Measurements from ENCODE around the gene EIF1AD. TPM values are rescaled to one million over a fixed set of nuclear protein-coding genes. Genes with fewer than 3 reads are reported as not detected.
A peak's percentile ranks its signal among the peaks of the same experiment; 100 is the strongest.

The EIF1AD gene
- total RNA-seq, 1 experiment from 2014 or later = 55.1 TPM

DNA sequence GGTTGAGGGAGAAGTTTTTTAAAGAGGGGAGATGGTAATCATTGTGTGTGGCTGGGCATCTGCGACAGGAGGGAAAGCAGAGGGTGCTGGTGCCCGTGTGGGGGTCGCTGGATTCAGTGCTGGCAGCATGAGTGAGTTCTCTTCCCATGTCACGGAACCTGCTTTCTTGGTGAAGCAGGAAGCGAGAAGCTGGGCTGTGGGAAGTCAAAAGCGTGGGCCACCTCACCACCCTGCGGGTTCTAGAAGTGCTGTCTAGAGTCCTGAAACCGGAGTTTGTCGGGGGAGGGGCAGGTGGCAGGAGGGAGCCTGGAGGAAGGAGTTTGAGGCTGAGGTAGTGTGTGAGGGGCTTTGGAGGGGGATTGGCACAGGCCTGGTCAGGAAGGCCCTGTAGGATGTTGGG lies 26.2 kb downstream of the EIF1AD start:
- DNase-seq = no peak
- CTCF ChIA-PET = interaction anchor here (1.9 kb wide), 1 partner anchor 85 kb away, joined by 4 read pairs; the partner anchor contains the start of gene CCDC85B
- BruUV-seq (replicated peaks) = no TSS peak
- TF ChIP-seq, protein P1, sequence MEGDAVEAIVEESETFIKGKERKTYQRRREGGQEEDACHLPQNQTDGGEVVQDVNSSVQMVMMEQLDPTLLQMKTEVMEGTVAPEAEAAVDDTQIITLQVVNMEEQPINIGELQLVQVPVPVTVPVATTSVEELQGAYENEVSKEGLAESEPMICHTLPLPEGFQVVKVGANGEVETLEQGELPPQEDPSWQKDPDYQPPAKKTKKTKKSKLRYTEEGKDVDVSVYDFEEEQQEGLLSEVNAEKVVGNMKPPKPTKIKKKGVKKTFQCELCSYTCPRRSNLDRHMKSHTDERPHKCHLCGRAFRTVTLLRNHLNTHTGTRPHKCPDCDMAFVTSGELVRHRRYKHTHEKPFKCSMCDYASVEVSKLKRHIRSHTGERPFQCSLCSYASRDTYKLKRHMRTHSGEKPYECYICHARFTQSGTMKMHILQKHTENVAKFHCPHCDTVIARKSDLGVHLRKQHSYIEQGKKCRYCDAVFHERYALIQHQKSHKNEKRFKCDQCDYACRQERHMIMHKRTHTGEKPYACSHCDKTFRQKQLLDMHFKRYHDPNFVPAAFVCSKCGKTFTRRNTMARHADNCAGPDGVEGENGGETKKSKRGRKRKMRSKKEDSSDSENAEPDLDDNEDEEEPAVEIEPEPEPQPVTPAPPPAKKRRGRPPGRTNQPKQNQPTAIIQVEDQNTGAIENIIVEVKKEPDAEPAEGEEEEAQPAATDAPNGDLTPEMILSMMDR (IDR thresholded peaks at IDR 0.05; ENCODE audit: unreplicated experiment) = no peak
- peaks cover 56% of the 10 kb centered on the region for H3K36me3 Mint-ChIP-seq (ENCODE audit: insufficient read depth, unreplicated experiment)
- no peak overlapping the region for H3K4me3 Mint-ChIP-seq (ENCODE audit: low read depth, unreplicated experiment)
- intact Hi-C loops (cut with micrococcal nuclease; ENCODE audit: unreplicated experiment) = no loop called here
- no peaks in the 10 kb centered on the region for H3K9me3 Mint-ChIP-seq (ENCODE audit: low read depth, unreplicated experiment)
- no peaks in the 10 kb centered on the region for H3K27me3 Mint-ChIP-seq (ENCODE audit: unreplicated experiment)
- peaks cover 8% of the 10 kb centered on the region for H3K4me1 Mint-ChIP-seq (ENCODE audit: low read depth, unreplicated experiment)
- peak overlapping the region; percentile 30 for H3K27ac Mint-ChIP-seq (ENCODE audit: unreplicated experiment)

GRCh38 chr11:65973439-65974110 lies 28.4 kb downstream of the EIF1AD start:
- Mint-ChIP-seq H3K36me3 (ENCODE audit: insufficient read depth, unreplicated experiment) (peaks cover 38% of the 10 kb centered on the region), H3K4me3 (ENCODE audit: low read depth, unreplicated experiment) (no peak overlapping the region), H3K9me3 (ENCODE audit: low read depth, unreplicated experiment) (no peaks in the 10 kb centered on the region), H3K27me3 (ENCODE audit: unreplicated experiment) (no peaks in the 10 kb centered on the region), H3K27ac (ENCODE audit: unreplicated experiment) (no peak overlapping the region), H3K4me1 (ENCODE audit: low read depth, unreplicated experiment) (peaks cover 8% of the 10 kb centered on the region)
- BruUV-seq (replicated peaks) = no TSS peak
- DNase-seq = no peak
- CTCF ChIA-PET = interaction anchor here (0.6 kb wide), 1 partner anchor 102 kb away, joined by 3 read pairs; no protein-coding TSS in a partner anchor
- TF ChIP-seq, protein P1 (IDR thresholded peaks at IDR 0.05; ENCODE audit: unreplicated experiment) = no peak
- intact Hi-C loops (cut with micrococcal nuclease; ENCODE audit: unreplicated experiment) = no loop called here

DNA sequence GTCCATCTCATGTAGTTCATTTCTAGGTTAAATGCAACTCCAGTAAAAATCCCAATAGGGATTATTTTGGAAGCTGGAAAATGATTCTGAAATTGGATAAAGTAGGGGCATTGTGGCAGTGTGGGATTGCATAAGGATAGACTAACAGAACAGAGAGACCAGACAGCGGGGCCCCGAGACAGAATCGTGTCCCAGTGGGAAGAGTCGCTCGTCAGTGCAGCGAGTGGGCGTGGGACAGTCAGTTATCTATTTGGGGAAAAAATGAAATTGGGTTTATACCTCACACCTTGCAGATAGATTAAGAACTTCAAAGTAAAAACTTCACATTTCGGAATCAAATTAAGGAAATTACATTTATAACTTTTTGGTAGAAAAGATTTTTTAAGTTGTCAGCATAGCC lies 29.8 kb downstream of the EIF1AD start:
- DNase-seq = no peak
- Mint-ChIP-seq H3K4me3 (ENCODE audit: low read depth, unreplicated experiment) (no peak overlapping the region), H3K4me1 (ENCODE audit: low read depth, unreplicated experiment) (peaks cover 8% of the 10 kb centered on the region), H3K36me3 (ENCODE audit: insufficient read depth, unreplicated experiment) (peaks cover 30% of the 10 kb centered on the region), H3K27ac (ENCODE audit: unreplicated experiment) (no peak overlapping the region), H3K27me3 (ENCODE audit: unreplicated experiment) (no peaks in the 10 kb centered on the region), H3K9me3 (ENCODE audit: low read depth, unreplicated experiment) (no peaks in the 10 kb centered on the region)
- no TSS peak for BruUV-seq (replicated peaks)
- CTCF ChIA-PET = interaction anchor here (0.6 kb wide), 1 partner anchor 1353 kb away, joined by 3 read pairs; no protein-coding TSS in a partner anchor
- TF ChIP-seq, protein P1 (IDR thresholded peaks at IDR 0.05; ENCODE audit: unreplicated experiment) = no peak
- intact Hi-C loops (cut with micrococcal nuclease; ENCODE audit: unreplicated experiment) = no loop called here

GRCh38 chr11:65968600-65969482 lies 33.1 kb downstream of the EIF1AD start:
- CTCF ChIA-PET = no interaction called here
- Mint-ChIP-seq H3K36me3 (ENCODE audit: insufficient read depth, unreplicated experiment) (peaks cover 50% of the 10 kb centered on the region), H3K4me3 (ENCODE audit: low read depth, unreplicated experiment) (no peak overlapping the region), H3K27me3 (ENCODE audit: unreplicated experiment) (no peaks in the 10 kb centered on the region), H3K9me3 (ENCODE audit: low read depth, unreplicated experiment) (no peaks in the 10 kb centered on the region), H3K4me1 (ENCODE audit: low read depth, unreplicated experiment) (peaks cover 8% of the 10 kb centered on the region), H3K27ac (ENCODE audit: unreplicated experiment) (no peak overlapping the region)
- BruUV-seq (replicated peaks) = no TSS peak
- no peak for DNase-seq
- intact Hi-C loops (cut with micrococcal nuclease; ENCODE audit: unreplicated experiment) = no loop called here
- TF ChIP-seq, protein P1 (IDR thresholded peaks at IDR 0.05; ENCODE audit: unreplicated experiment) = no peak
